ENCODE results near the gene VPS9D1. TPM values are rescaled to one million over a fixed set of nuclear protein-coding genes. Genes with fewer than 3 reads are reported as not detected.

VPS9D1 gene
- total and polyA plus RNA-seq, 4 donors, result 3.6 to 7.2 (median 4.1) TPM

- Histone ChIP-seq H3K36me3 (ENCODE audit: control insufficient read depth in 4 of 4, insufficient read depth in 3 of 4, low read depth in 1 of 4, low read length in 3 of 4) (peaks cover 0 to 6% (median 1%) of the 10 kb centered on the region in 4 donors), H3K4me3 (ENCODE audit: low read depth in 1 of 3, low read length in 3 of 3) (peak overlapping the region in 1 of 3 donors; percentile 47), H3K27ac (ENCODE audit: low read depth in 1 of 2, low read length in 2 of 2) (no peak overlapping the region), H3K4me1 (ENCODE audit: control insufficient read depth in 4 of 4, insufficient read depth in 4 of 4, low read length in 3 of 4) (peaks cover 0 to 7% (median 6%) of the 10 kb centered on the region in 4 donors), H3K27me3 (ENCODE audit: control insufficient read depth in 4 of 4, insufficient read depth in 4 of 4, low read length in 3 of 4) (no peaks in the 10 kb centered on the region), H3K9me3 (ENCODE audit: control insufficient read depth in 4 of 4, low read length in 3 of 4) (no peaks in the 10 kb centered on the region), H3K9ac (ENCODE audit: low read depth in 1 of 2, low read length in 2 of 2) (no peak overlapping the region)
- peak; percentile 73 for DNase-seq (ENCODE audit: low spot score)
- WGBS, result 10% methylated on average over 48 of the region's 48 CpGs
- TF ChIP-seq CTCF (IDR thresholded peaks at IDR 0.05; ENCODE audit: low read depth, low read length, missing input control) (no peak), FOXA1 (IDR thresholded peaks at IDR 0.05) (no peak), HNF4A (conservative IDR thresholded peaks at IDR 0.05) (no peak), JUND (IDR thresholded peaks at IDR 0.05) (no peak), TAF1 (conservative IDR thresholded peaks at IDR 0.05) (no peak), HNF4G (IDR thresholded peaks at IDR 0.05) (no peak), REST (IDR thresholded peaks at IDR 0.05) (no peak), GABPA (IDR thresholded peaks at IDR 0.05 in 1 of 2, conservative IDR thresholded peaks at IDR 0.05 in 1 of 2) (no peak), RXRA (IDR thresholded peaks at IDR 0.05) (no peak), ZBTB33 (IDR thresholded peaks at IDR 0.05) (no peak), FOXA2 (IDR thresholded peaks at IDR 0.05) (no peak), SP1 (IDR thresholded peaks at IDR 0.05) (no peak), MAX (IDR thresholded peaks at IDR 0.05) (no peak), ATF3 (IDR thresholded peaks at IDR 0.05) (no peak), RAD21 (IDR thresholded peaks at IDR 0.05) (no peak), EGR1 (IDR thresholded peaks at IDR 0.05; ENCODE audit: low read depth in 2 of 2) (no peak), YY1 (IDR thresholded peaks at IDR 0.05) (no peak)
Measured at GRCh38 chr16:89711601-89712273, 9.0 kb downstream of the VPS9D1 start.

Data from liver (tissue), 9 donors.